ENCODE results near the gene CTF1. TPM values are rescaled to one million over a fixed set of nuclear protein-coding genes. Genes with fewer than 3 reads are reported as not detected.

Gene CTF1, protein sequence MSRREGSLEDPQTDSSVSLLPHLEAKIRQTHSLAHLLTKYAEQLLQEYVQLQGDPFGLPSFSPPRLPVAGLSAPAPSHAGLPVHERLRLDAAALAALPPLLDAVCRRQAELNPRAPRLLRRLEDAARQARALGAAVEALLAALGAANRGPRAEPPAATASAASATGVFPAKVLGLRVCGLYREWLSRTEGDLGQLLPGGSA
- 0.23 and 0.98 TPM in 2 replicates for total RNA-seq (ENCODE audit: low replicate concordance)

DNA sequence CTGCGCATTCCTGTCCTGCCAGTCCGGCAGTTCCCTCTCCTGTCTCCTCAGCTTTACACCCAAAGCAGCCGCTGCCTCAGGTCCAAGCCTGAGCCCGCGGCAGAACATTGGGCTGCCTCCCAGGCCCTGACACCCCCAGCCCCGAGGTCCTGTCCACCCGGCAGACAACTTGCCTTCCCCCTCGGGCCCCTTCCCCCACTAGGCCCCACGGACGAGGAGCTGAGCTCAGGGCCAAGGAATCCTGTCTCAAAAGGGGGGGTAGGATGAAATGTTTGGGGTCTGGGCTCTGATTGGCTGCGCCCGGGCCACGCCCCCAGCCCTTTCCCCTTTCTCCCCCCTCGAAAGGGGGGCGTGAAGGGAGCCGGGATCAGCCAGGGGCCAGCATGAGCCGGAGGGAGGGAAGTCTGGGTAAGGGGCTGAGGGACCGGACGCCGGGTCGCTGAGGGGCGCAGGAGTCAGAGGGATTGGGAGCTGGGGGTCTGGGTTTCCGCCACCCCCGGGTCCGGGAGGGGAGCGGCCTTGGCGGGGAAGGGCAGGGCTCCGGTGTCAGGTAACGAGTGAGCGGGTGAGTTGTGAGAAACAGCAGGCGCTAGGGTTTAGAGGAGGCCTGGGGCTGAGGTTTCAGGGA is at the start of gene CTF1:
CTF1 (plus strand) TSS at position 354 of the 628 bp plus-strand sequence; CDS start at position 384, 30 bp downstream.

DNA sequence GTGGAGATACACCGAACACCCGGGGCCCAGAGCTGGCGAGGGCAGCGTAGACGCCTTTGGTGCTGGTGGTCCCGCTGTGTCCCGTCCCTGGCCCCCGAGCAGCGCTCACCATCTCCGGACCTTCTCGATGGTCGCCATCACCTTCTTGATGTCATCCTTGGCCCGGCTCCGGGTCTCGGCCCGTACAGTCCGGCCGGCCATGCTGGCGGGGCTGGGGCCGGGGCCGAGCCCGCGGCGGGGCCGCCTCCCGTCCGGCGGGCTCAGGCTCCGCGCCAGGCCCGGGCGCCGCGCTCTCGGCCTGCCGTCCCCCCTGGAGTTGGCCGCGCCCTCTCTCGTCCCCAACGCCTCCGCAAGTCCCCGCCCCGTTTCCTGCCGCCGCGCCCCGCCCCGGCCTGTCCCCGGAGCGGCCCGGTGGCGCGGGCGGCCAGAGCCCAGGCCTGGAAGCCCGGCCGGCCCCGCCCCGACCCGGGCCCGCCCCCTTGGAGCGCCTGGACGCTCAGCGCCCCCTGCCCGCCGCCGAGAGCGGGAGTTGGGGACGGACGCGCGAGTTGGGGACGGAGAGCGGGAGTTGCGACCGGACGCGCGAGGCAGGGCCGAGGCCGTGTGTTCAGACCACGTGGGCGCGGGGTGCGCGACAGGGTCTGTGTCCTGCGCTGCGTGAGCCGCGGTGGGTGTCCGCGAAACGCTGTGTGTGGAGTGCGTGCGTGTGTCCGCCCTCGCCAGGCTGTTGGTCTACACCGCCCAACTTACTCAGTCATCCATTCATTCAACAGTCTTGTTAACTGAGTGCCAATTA is 2.5 kb upstream of the CTF1 start, which contains the start of gene BCL7C:
BCL7C (minus strand) TSS at position 334 of the 796 bp plus-strand sequence; CDS start at position 201, 133 bp downstream.

DNA sequence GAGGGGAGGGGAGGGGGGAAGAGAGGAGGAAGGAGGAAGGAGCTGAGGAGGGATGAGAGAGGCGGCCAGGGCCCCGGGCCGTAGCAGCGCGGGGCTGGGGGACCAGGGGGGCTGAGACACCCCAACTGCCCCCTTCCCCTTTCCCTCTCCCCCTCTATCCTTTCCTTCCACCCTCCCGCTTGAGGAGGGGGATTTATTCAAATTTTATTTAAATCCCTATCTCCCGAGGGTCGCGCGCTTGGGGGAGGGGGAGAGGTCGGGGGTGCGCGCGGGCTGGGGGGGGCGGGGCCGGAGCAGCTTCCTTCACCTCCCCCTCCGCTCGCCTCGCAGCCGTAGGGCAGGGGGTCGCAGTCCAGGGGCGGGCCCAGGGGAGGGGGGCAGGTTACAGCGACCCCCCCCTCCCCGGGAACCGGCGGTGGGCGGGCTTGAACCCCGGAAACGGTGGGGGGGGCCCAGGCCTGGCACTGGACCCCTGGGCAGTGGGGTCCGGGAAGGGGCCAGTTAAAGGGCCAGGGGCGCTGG is 27.2 kb downstream of the CTF1 start, which contains the start of gene FBXL19:
FBXL19 (plus strand) TSS at position 19 of the 522 bp plus-strand sequence. CDS start 2,183 bp downstream, outside the sequence.

DNA sequence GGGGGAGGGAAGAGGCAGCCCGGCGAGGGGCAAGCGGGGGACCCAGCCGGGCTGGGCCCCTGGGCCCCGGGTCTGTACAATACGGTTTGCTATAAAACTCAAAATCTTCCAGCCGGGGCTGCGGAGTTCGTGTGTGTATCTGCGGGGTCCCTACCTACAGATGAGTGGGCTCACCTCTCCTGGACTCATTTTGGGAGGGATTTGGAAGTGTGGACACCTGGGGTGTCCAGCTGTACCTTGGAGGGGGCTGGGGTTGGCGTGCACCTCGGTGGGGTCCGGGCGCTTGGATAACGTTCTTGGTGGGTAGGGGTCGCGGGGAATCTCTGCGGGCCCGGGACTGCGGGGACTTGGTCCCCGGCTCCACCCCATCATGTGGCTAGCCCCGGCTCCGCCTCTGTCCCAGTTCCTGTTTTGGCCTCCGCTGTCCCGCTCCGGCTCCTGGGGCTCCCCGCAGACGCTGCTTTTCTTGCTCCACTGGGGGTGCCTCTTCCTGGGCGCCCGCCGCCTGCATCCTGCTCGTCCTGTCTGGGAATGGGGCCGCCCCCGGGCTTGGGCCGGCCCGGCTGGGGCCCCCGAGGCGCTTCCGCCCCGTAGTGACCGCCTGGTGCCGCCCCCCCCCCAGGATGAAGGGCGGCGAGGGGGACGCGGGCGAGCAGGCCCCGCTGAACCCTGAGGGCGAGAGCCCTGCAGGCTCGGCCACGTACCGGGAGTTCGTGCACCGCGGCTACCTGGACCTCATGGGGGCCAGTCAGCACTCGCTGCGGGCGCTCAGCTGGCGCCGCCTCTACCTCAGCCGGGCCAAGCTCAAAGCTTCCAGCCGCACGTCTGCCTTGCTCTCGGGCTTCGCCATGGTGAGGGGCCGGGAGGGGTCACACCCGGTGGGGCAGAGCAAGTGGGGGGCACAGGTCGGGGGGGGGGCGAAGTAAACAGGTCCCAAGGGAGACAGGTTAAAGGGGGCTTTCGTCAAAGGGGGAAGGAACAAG is 52.5 kb downstream of the CTF1 start, which contains the start of gene ORAI3:
ORAI3 (plus strand) TSS at position 402 of the 983 bp plus-strand sequence; CDS start at position 624, 222 bp downstream.

Other genes with a start within 250 kb of the CTF1 start
- 3.1 and 4.9 TPM in 2 replicates for gene PRR14, start 245.7 kb upstream of the CTF1 start, total RNA-seq (ENCODE audit: low replicate concordance)
- gene FBRS, start 238.2 kb upstream of the CTF1 start, total RNA-seq (ENCODE audit: low replicate concordance) = 6.6 and 9.8 TPM in 2 replicates
- gene SRCAP, start 197.4 kb upstream of the CTF1 start, total RNA-seq (ENCODE audit: low replicate concordance) = 12.3 and 15.9 TPM in 2 replicates
- 15.3 and 16.7 TPM in 2 replicates for gene PHKG2, start 148.2 kb upstream of the CTF1 start, total RNA-seq (ENCODE audit: low replicate concordance)
- gene CFAP119, start 134.6 kb upstream of the CTF1 start, total RNA-seq (ENCODE audit: low replicate concordance) = 1.9 and 2.6 TPM in 2 replicates
- gene RNF40, start 134.3 kb upstream of the CTF1 start, total RNA-seq (ENCODE audit: low replicate concordance) = 47.7 and 54.2 TPM in 2 replicates
- 3.3 and 6.8 TPM in 2 replicates for gene ZNF629, start 109.4 kb upstream of the CTF1 start, total RNA-seq (ENCODE audit: low replicate concordance)
- 16.7 and 35.9 TPM in 2 replicates for gene BCL7C, start 2.5 kb upstream of the CTF1 start, total RNA-seq (ENCODE audit: low replicate concordance)
- 8.2 and 13.9 TPM in 2 replicates for gene FBXL19, start 27.0 kb downstream of the CTF1 start, total RNA-seq (ENCODE audit: low replicate concordance)
- 21.3 and 41.2 TPM in 2 replicates for gene ORAI3, start 52.5 kb downstream of the CTF1 start, total RNA-seq (ENCODE audit: low replicate concordance)
- gene SETD1A, start 61.1 kb downstream of the CTF1 start, total RNA-seq (ENCODE audit: low replicate concordance) = 1.6 and 2.2 TPM in 2 replicates
- gene HSD3B7, start 88.6 kb downstream of the CTF1 start, total RNA-seq (ENCODE audit: low replicate concordance) = 11.7 and 71.5 TPM in 2 replicates
- gene STX1B, start 114.0 kb downstream of the CTF1 start, total RNA-seq (ENCODE audit: low replicate concordance) = 0.53 and 2.7 TPM in 2 replicates
- 26.2 and 59.8 TPM in 2 replicates for gene STX4, start 136.9 kb downstream of the CTF1 start, total RNA-seq (ENCODE audit: low replicate concordance)
- gene ZNF668, start 177.6 kb downstream of the CTF1 start, total RNA-seq (ENCODE audit: low replicate concordance) = 9.3 and 12.3 TPM in 2 replicates
- gene ZNF646, start 177.8 kb downstream of the CTF1 start, total RNA-seq (ENCODE audit: low replicate concordance) = 9.8 and 10.4 TPM in 2 replicates
- gene PRSS53, start 192.3 kb downstream of the CTF1 start, total RNA-seq (ENCODE audit: low replicate concordance) = 1.2 and 1.5 TPM in 2 replicates
- 105 and 187 TPM in 2 replicates for gene VKORC1, start 198.2 kb downstream of the CTF1 start, total RNA-seq (ENCODE audit: low replicate concordance)
- 8.3 and 15.0 TPM in 2 replicates for gene BCKDK, start 211.8 kb downstream of the CTF1 start, total RNA-seq (ENCODE audit: low replicate concordance)
- gene KAT8, start 221.1 kb downstream of the CTF1 start, total RNA-seq (ENCODE audit: low replicate concordance) = 26.2 and 26.8 TPM in 2 replicates
- gene PRSS8, start 239.1 kb downstream of the CTF1 start, total RNA-seq (ENCODE audit: low replicate concordance) = not detected in 2 replicates